ENCODE measurements around the gene HDAC10.

DNA sequence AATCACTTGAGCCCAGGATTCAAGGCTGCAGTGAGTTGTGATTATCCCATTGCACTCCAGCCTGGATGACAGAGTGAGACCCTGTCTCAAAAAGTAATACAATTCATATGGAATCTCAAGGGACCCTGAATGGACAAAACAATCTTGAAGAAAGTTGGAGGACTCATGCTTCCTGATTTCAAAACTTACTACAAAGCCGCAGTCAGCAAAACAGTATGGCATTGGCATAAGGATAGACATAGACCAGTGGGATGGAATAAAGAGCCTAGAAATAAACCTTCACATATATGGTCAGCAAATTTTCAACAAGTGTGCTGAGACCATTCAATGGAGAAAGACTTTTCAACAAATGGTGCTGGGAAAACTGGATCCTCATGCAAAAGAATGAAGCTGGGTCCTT is 47.8 kb downstream of the HDAC10 start:
- TF ChIP-seq POLR2A (IDR thresholded peaks at IDR 0.05): no peak
- TF ChIP-seq, protein P1, sequence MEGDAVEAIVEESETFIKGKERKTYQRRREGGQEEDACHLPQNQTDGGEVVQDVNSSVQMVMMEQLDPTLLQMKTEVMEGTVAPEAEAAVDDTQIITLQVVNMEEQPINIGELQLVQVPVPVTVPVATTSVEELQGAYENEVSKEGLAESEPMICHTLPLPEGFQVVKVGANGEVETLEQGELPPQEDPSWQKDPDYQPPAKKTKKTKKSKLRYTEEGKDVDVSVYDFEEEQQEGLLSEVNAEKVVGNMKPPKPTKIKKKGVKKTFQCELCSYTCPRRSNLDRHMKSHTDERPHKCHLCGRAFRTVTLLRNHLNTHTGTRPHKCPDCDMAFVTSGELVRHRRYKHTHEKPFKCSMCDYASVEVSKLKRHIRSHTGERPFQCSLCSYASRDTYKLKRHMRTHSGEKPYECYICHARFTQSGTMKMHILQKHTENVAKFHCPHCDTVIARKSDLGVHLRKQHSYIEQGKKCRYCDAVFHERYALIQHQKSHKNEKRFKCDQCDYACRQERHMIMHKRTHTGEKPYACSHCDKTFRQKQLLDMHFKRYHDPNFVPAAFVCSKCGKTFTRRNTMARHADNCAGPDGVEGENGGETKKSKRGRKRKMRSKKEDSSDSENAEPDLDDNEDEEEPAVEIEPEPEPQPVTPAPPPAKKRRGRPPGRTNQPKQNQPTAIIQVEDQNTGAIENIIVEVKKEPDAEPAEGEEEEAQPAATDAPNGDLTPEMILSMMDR (IDR thresholded peaks at IDR 0.05): no peak
